Measurements from ENCODE around the gene F13A1. TPM values are rescaled to one million over a fixed set of nuclear protein-coding genes. Genes with fewer than 3 reads are reported as not detected.

The F13A1 gene
- total RNA-seq, 2 donors from 2014 or later = 3.5 to 24.5 TPM

DNA sequence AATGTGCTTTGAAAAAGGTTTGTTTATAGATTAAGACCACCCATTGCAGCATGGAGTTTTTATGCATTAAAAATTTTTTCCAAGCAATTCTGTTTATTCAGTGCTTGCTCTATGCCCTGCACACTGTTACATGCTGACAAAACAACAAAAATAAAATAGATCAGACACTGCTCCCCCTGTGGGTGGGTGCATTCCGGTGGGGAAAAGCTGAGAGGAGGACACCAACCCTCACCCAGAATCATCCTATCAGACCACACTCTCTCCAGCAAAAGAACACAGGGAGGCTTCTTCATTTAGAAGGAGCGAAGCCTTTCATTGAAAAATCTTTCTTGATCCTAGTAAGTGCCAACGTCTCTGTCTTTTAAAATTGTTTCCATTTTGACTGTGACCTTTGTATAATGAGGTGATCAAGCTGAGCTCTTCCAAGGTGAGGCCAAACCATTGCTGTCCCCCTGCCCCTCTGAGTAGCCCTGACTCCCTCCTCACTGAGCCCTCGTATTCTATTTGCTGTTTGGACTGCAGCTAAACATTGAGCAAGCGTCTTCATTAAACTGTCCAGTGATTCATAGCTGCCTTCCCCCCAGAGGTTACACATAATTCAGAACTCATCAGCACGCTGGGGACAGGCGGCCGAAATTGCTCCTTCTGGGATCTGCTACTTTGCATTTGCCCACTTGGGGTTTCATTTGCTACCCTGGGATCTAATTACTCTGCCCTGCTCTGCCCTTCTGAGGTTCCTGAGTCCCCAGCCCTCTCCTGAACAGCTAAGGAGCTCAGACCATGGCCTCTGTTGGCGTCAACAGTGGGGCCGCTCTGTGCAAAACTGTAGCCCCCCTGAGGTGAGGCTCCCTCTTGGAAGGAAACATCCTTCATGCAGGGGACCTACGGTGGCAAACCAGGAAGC is 102.4 kb downstream of the F13A1 start:
- H3K27ac ChIP-seq = no peak overlapping the region
- H3K27me3 ChIP-seq (replicated peaks; ENCODE audit: insufficient read depth) = no peaks in the 10 kb centered on the region
- H3K4me3 ChIP-seq = no peak overlapping the region
- H3K4me1 ChIP-seq (replicated peaks) = no peaks in the 10 kb centered on the region
- intact Hi-C loops (cut with DNase I) = no loop called here
- DNase-seq (ENCODE audit: low spot score) = no peak
- H3K9me3 ChIP-seq = no peaks in the 10 kb centered on the region
- WGBS = 50% methylated on average over 11 of the region's 11 CpGs
- no peaks in the 10 kb centered on the region for H3K36me3 ChIP-seq
- TF ChIP-seq CTCF (IDR thresholded peaks at IDR 0.05) = no peak
- no peak for TF ChIP-seq POLR2A (IDR thresholded peaks at IDR 0.05)
- no peak for TF ChIP-seq POLR2AphosphoS5 (IDR thresholded peaks at IDR 0.05)

GRCh38 chr6:6210994-6211393 is 109.5 kb downstream of the F13A1 start:
- intact Hi-C loops (cut with DNase I) = no loop called here
- H3K4me3 ChIP-seq = no peak overlapping the region
- no peaks in the 10 kb centered on the region for H3K27me3 ChIP-seq (replicated peaks; ENCODE audit: insufficient read depth)
- no peak for TF ChIP-seq POLR2A (IDR thresholded peaks at IDR 0.05)
- no peak for TF ChIP-seq CTCF (IDR thresholded peaks at IDR 0.05)
- TF ChIP-seq POLR2AphosphoS5 (IDR thresholded peaks at IDR 0.05) = no peak
- no peaks in the 10 kb centered on the region for H3K36me3 ChIP-seq
- WGBS = 90% methylated on average over 2 of the region's 2 CpGs
- no peaks in the 10 kb centered on the region for H3K4me1 ChIP-seq (replicated peaks)
- H3K9me3 ChIP-seq = no peaks in the 10 kb centered on the region
- no peak for DNase-seq (ENCODE audit: low spot score)
- H3K27ac ChIP-seq = no peak overlapping the region

DNA sequence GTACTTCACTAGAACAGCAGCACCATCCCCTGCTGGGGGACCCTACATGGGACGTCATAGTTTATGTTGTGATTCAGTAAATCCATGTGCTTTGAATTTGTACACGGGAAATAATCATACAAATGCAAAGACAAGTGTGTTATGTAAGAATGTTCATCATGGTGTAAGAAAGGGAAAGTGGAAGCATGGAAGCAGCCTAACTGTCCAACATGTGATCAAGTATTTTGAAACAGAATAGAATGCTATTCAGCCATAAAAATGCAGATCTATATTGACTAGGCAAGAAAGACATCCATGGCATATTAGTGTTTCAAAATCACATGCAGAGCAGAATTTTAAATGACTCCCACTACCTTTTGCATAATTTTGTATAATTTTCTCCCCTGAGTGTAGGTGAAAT is 117.6 kb downstream of the F13A1 start:
- H3K4me1 ChIP-seq (replicated peaks) = no peaks in the 10 kb centered on the region
- H3K27me3 ChIP-seq (replicated peaks; ENCODE audit: insufficient read depth) = no peaks in the 10 kb centered on the region
- intact Hi-C loops (cut with DNase I) = no loop called here
- TF ChIP-seq POLR2AphosphoS5 (IDR thresholded peaks at IDR 0.05) = no peak
- 84% methylated on average over 2 of the region's 2 CpGs for WGBS
- no peak overlapping the region for H3K4me3 ChIP-seq
- no peak overlapping the region for H3K27ac ChIP-seq
- no peaks in the 10 kb centered on the region for H3K9me3 ChIP-seq
- no peak for DNase-seq (ENCODE audit: low spot score)
- no peaks in the 10 kb centered on the region for H3K36me3 ChIP-seq

DNA sequence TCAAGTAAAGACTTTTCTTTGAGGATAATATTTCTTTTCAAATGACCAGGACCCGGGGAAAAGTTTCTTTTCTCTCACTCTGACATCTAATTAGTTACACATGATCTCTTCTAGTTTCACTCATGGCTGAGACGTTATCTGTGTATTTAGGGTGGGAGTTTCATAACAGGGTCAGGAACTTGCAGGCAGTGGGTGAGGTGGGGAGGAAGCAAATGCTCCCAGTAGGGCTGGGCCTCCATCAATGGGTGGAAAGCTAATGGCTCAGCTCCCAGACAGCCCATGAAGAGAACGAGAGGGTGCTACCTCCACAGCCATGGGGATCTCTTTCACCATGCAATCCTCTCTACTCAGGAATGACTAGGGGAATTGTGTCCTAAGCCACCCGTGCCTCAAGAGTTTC is 119.3 kb downstream of the F13A1 start:
- Histone ChIP-seq H3K4me1 (replicated peaks) (no peaks in the 10 kb centered on the region), H3K36me3 (no peaks in the 10 kb centered on the region), H3K27ac (no peak overlapping the region), H3K27me3 (replicated peaks; ENCODE audit: insufficient read depth) (peaks cover 3% of the 10 kb centered on the region), H3K9me3 (no peaks in the 10 kb centered on the region), H3K4me3 (no peak overlapping the region)
- 55% methylated on average over 4 of the region's 4 CpGs for WGBS
- no peak for TF ChIP-seq POLR2A (IDR thresholded peaks at IDR 0.05)
- no peak for DNase-seq (ENCODE audit: low spot score)
- intact Hi-C loops (cut with DNase I) = no loop called here

DNA sequence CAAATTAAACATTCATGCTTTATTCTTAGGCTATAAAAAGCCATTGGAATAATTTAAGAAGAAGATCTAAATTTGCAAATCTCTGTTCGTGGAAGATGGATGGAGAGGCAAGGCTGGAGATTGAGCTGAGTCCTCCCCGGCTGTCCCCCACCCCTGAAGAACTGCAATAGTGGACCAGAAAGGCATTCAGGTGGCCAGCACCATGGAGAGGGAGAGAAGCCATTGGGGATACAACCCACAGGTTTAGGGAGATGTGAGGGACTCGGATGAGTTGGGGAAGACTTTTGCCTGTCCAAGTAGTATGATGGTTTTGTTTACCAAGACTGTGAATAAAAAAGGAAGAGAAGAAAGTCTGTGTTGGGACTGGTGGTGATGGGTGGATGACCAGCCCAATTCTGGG is 120.8 kb downstream of the F13A1 start:
- Histone ChIP-seq H3K36me3 (no peaks in the 10 kb centered on the region), H3K4me1 (replicated peaks) (no peaks in the 10 kb centered on the region), H3K4me3 (no peak overlapping the region), H3K27me3 (replicated peaks; ENCODE audit: insufficient read depth) (peaks cover 3% of the 10 kb centered on the region), H3K27ac (no peak overlapping the region), H3K9me3 (no peaks in the 10 kb centered on the region)
- intact Hi-C loops (cut with DNase I) = no loop called here
- no peak for DNase-seq (ENCODE audit: low spot score)
- WGBS = 94% methylated on average over 3 of the region's 3 CpGs
- TF ChIP-seq CTCF (IDR thresholded peaks at IDR 0.05) (no peak), POLR2AphosphoS5 (IDR thresholded peaks at IDR 0.05) (no peak), POLR2A (IDR thresholded peaks at IDR 0.05) (no peak)

DNA sequence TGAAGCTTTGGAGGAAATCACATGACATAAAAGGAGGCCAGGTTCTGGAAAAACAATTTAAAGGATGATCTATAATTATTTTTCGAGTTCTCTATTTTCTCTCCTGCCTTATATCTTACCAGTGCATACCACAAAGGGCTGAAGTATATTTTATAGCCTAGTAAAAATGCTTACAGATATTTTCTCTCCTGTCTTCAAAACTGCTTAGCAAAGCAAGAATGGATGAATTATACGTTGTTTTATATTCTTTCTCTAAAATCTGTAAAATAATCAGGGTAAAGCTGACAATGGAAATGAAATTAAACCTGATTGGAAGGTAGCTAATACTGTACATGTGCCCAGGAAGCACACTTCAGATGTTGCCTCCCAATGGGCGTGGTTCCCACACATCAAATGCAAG is 123.7 kb downstream of the F13A1 start:
- 40% methylated on average over 3 of the region's 3 CpGs for WGBS
- H3K4me3 ChIP-seq = no peak overlapping the region
- no peaks in the 10 kb centered on the region for H3K4me1 ChIP-seq (replicated peaks)
- H3K27me3 ChIP-seq (replicated peaks; ENCODE audit: insufficient read depth) = peaks cover 3% of the 10 kb centered on the region
- TF ChIP-seq POLR2A (IDR thresholded peaks at IDR 0.05) = no peak
- no peak for TF ChIP-seq CTCF (IDR thresholded peaks at IDR 0.05)
- TF ChIP-seq POLR2AphosphoS5 (IDR thresholded peaks at IDR 0.05) = no peak
- H3K36me3 ChIP-seq = no peaks in the 10 kb centered on the region
- no peaks in the 10 kb centered on the region for H3K9me3 ChIP-seq
- DNase-seq (ENCODE audit: low spot score) = no peak
- intact Hi-C loops (cut with DNase I) = no loop called here
- no peak overlapping the region for H3K27ac ChIP-seq
